GM21737 (cell line): ENCODE data around the gene CADM1.
A peak's percentile ranks its signal among the peaks of the same experiment; 100 is the strongest.

ENCODE experiments used
- ATAC-seq: cut with Tn5 transposase; IDR thresholded peaks from one replicate; pipeline ENCODE4 v1.9.1; 2021; ENCODE audit warnings: mild to moderate bottlenecking, moderate library complexity; ENCODE audit not compliant: unreplicated experiment

CADM1 gene

GRCh38 chr11:115324581-115325432 is 179.4 kb downstream of the CADM1 start:
- ATAC-seq, result peak; percentile 75

DNA sequence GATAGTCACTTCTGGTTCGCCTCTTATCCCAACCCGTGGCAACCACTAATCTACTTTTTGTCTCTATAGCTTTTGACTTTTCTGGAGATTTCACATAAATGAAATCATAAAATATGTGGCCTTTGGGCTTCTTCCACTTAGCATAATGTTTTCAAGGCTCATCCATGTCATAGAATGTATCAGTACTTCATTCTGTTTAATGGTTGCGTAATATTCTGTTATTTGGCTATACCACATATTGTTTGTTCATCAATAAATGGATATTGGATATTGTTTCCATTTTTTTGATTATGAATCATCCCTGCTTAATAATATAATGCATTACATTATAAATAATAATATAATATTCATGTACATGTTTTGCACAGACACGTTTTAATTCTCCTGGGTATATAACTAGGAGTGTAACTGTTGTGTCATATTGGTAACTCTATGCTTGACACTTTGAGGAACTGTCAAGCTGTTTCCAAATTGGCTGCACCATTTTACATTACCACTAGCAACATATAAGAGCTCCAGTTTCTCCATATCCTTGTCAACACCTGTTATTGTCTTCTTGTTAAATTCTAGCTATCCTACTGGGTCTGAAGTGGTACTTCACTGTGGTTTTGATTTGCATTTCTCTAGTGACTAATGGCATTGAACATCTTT is 181.5 kb downstream of the CADM1 start:
- ATAC-seq, result no peak

DNA sequence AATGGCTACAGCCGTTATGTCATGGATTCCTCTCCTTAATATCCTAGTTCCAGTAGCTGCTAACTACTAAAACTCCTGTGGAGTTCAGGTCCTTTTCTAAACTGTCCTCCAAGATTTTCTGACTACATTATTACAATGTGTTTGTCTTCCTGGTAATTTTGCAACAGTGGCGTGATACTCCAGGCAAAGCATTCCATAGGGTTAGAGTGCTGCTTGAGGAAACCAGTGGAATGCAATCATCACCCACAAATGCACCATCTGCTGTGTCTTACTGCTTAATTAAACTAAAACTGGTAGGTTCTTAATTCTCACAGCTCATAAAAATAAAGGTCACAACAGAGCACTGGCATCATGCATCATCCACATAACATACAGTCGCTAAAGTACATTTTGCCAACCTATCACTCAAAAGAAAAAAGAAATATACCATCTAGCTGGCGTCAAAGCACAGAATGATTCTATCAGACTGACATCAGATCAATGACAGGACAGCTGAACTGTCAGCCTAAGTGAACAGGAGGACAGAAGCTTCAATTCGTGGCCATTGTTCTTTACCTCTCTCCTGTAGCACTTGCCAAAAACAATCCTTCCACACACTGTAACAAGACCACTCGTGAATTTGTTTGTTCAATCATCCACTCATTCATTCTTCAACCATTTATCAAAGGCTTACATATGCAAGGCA is 182.5 kb downstream of the CADM1 start:
- no peak for ATAC-seq

GRCh38 chr11:115317277-115318185 is 186.7 kb downstream of the CADM1 start:
- no peak for ATAC-seq

DNA sequence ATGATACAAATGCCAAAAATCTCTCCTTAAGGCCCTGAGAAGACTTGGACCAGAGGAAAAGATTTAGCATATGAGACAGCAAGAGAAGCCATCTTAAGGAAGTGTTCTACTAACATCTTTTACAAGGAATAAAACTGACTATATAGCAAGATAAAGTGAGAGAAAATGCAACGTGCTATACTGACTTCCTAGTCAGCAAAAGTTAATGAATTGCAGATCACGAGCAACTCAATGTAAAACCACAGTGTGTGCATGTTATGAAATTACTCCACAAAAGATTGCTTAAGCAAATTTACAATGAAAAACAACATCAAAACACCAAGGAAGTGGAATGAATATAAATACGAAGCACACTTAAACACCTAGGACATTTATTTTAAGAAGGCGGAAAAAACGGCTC is 187.5 kb downstream of the CADM1 start:
- no peak for ATAC-seq

DNA sequence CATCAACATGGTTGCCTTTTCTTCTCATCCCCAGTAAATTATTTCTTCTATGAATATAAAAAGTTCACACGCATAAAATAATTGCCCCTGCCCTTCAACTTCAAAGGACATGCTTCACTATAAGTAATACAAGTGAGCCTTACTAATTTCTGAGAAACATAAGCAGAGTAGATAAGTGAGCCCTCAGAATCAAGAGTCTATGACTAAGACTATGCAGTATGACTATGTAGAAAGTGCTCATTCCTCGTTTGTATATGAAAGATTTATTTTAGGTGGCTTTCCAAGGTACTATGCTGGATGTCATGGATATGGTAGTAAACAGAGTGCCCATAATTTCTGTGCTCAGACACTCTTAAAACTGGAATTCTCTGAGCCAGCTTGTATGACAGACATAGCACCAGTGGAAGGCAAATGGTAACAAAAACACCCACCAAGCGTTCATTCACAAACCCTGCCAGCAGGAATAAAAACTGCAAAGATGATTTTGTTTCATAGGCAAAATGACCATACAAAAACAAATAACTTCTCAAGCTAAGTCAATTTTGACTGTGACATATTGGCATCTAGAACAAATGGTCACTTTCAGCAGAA is 189.8 kb downstream of the CADM1 start:
- no peak for ATAC-seq

- ATAC-seq, result no peak
These were observed 190.9 kb downstream of the CADM1 start for GRCh38 chr11:115313224-115313838.

DNA sequence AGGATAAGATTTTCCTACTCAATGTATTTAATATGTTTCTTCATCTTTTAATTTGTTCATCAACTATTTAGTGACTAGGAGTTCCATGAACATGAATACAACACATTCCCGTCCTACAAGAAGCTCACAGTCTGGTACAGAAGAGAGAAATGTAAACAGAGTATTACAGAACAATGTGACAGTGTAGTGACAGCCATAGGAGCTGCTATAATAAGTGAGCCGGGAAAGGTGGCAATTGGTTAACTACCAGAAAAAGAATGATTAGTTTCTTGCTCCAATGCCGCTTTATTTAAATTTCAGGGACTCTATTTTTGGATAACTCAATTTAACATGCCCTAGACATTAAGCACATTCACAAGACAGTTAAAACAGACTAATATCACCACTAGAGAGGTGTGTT is 192.3 kb downstream of the CADM1 start:
- ATAC-seq, result no peak

- ATAC-seq, result no peak
These were observed 197.5 kb downstream of the CADM1 start for GRCh38 chr11:115306689-115307088.

DNA sequence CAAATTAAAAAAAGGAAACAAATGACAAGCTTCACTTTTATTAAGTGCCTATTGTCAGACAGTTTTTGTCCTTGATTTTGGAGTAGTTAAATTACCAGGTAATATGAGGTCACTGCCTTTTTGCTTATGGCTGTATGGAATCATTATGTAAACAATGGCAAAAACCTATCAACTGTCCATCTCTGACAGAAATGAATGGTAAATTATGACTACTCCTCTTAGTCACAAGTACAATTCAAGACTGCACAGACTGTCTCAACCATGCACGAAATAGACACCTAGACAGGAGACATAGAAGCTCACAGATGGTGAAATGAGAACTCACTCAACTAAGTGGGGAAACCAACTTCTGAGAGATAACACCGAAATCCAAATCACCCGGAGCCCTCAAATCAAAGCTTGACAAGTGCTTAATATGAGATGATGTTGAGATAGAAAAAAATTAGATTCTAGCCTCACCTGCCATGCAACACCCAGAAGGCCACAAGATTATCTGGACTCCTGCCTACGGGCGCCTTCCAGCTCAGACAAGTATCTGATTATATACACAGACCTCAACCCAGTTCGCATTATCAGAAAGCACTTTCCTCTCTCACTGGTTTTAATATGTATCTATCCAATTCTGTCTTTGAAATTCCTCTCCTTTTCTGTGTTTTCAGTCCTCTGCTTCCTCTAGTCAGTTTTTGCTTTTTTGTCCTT is 199.3 kb downstream of the CADM1 start:
- ATAC-seq, result no peak

DNA sequence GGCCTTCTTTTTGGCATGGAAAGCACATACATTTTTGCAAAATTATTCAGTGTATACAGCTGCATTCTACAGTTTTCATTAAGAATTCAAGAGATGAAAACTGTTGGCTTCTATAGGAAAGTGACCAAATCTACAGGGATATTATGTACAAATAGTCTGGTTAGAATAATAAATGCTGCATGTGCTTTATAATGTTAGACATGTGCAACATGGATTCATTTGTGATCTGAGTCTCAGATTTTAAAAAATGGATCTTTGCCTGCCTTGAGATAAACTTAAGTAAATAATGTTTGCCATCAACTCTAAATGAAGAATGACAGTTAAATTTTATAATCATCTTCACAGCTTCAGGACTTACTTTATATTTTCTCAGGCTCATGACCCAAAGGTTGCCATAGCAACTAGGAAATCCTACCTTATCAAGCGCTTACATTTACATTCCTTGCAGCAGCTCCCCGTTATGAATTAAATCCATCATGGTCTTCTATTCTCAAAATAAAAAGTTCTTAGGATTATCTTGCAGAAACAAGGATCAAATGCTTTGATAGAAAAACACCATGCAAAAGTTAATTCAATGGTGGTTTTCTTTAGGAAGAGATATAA is 200.2 kb downstream of the CADM1 start:
- no peak for ATAC-seq

DNA sequence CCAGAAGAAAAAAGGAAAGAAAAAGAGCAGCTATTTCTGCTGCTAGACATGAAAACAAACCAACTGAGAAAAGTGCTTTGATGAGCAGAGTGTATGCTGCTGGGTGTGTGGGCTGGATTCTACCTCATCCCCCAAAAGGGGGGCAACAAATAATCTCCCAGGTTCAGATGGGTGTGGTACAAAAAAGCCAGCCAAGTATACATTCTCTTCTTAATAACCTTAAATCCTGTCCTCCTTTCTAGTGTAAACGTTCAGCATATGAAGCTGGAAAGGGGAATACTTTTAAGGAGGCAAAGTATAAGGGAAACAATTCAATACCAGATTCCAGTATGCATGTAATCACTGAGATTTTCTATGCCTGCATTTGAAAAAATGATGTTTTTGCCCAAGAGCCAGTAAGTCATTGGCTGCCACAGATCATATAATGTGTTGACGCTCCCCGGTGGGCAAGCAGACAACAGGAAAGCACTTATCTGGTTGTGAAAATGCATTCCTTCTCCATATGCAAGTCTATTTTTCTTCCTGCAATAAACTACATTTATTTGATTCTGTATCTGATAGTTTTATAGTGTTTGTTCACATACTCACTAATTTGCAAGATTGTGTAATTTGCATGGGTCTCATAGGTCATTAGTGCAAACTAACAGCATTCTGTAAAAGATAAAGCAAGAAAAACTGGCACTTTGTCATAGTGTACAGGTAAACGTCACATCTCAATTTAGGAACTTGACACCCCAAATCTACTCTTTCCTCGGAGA is 201.1 kb downstream of the CADM1 start:
- no peak for ATAC-seq

GRCh38 chr11:115300660-115301428 is 203.4 kb downstream of the CADM1 start:
- ATAC-seq, result no peak

DNA sequence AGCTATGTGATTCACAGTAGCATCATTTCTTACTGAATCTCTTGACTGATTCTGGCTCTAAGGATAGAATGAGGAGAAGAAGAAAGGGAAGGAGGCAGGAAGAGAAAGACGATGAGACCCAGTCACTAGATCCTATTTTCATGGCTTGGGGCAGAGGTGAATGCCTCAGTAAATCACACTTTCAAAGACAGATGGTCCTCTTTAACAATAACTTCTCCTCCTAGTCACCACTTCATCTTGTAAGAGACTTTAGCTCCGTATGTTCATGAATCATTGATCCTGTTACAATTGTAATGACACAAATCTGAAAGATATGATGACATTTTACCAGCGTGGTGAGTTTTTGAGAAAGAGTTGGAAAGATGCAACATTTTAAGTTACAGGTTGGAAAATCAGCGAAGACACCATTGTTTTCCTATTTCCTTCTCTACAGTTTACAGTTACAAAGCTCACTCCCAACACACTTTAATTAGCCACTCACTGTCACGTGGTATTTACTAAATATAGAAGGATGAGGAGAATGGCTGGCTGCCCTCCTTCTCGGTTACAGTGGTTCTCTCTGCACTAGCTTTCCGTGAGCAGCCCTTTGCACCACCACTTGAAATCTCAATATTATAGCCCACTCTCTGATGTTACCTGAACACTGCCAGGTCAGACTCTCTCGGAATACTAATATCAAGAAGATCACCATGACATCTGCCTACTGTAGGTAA is 205.8 kb downstream of the CADM1 start:
- no peak for ATAC-seq

DNA sequence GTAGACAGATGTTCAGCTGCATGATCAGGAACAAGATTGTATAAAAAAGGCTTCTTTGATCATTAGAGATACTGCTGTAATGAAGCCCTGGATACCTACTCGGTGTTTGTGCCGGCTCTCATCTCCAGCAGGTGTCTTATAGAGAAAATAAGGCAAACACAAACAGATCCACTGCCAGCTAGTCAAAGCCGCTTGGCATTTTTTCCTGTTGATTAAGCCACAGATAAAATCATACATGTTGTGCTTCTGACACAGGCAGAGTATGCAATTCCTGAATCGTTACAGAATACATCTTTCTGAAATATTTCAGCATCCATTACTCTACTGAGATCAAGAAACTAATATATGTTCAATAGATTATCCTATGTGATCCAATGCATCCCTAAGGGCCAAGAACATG is 206.9 kb downstream of the CADM1 start:
- ATAC-seq, result no peak

- no peak for ATAC-seq
These were observed 212.9 kb downstream of the CADM1 start for GRCh38 chr11:115291325-115291724.

- ATAC-seq, result no peak
These were observed 213.3 kb downstream of the CADM1 start for GRCh38 chr11:115290893-115291292.
